CD8-positive, alpha-beta memory T cell (primary cell): ENCODE data around the gene ELF5. TPM values are rescaled to one million over a fixed set of nuclear protein-coding genes. Genes with fewer than 3 reads are reported as not detected.

Experiments
- CTCF ChIA-PET: fragments of 350-600 bp; sonication (Branson Sonifier 250); formaldehyde crosslinking; loops from one replicate; lab custom pipeline; 2021; ENCODE audit warnings: antibody characterized with exemption; lab: Charles Lee
- POLR2A ChIA-PET: fragments of 350-600 bp; sonication (Branson Sonifier 250); formaldehyde crosslinking; loops from one replicate; lab custom pipeline; 2021; ENCODE audit warnings: antibody characterized with exemption; lab: Charles Lee
- DNase-seq, 5 donors: peaks; one replicate each; pipeline versions ENCODE4 v3.0.0 to v3.0.0-alpha.2; 2020 to 2022; ENCODE audit warnings: mixed read lengths in 1 of 5
- H3K27ac ChIP-seq: one replicate; pipeline ENCODE4 v1.7.0; 2013; ENCODE audit warnings: low read depth, mild to moderate bottlenecking, low read length, moderate library complexity
- H3K27me3 ChIP-seq: 2 replicates; pipeline ENCODE4 v1.7.0; 2013; ENCODE audit warnings: low read length, mild to moderate bottlenecking; ENCODE audit not compliant: insufficient read depth, poor library complexity, severe bottlenecking
- H3K36me3 ChIP-seq: 2 replicates; pipeline ENCODE4 v1.7.0; 2013; ENCODE audit warnings: mild to moderate bottlenecking, low read length, moderate library complexity; ENCODE audit not compliant: insufficient read depth
- H3K4me1 ChIP-seq: 2 replicates; pipeline ENCODE4 v1.7.0; 2013; ENCODE audit warnings: mild to moderate bottlenecking, low read length, moderate library complexity; ENCODE audit not compliant: insufficient read depth
- H3K4me3 ChIP-seq: 2 replicates; pipeline ENCODE4 v1.7.0; 2013; ENCODE audit warnings: mild to moderate bottlenecking, low read length
- H3K9me3 ChIP-seq: 2 replicates; pipeline ENCODE4 v1.7.0; 2013; ENCODE audit warnings: mild to moderate bottlenecking, low read length
- H3K27ac Mint-ChIP-seq, 8 donors: one replicate each; pipeline ENCODE4 v1.8.0; 2020 to 2021; ENCODE audit warnings: mixed read lengths in 8 of 8, mild to moderate bottlenecking in 6 of 8, inconsistent platforms in 3 of 8, moderate library complexity in 3 of 8
- H3K27me3 Mint-ChIP-seq, 2 donors: one replicate each; pipeline ENCODE4 v1.8.0; 2020 to 2021; ENCODE audit warnings: mixed read lengths in 2 of 2, mild to moderate bottlenecking in 1 of 2, moderate library complexity in 1 of 2
- H3K36me3 Mint-ChIP-seq, 3 donors: one replicate each; pipeline ENCODE4 v1.8.0; 2020 to 2021; ENCODE audit warnings: mixed read lengths in 3 of 3, inconsistent platforms in 1 of 3, mild to moderate bottlenecking in 1 of 3
- H3K4me1 Mint-ChIP-seq, 3 donors: one replicate each; pipeline ENCODE4 v1.8.0; 2020 to 2021; ENCODE audit warnings: mixed read lengths in 3 of 3, inconsistent platforms in 1 of 3, mild to moderate bottlenecking in 1 of 3
- H3K4me3 Mint-ChIP-seq, 7 donors: one replicate each; pipeline ENCODE4 v1.8.0; 2020 to 2021; ENCODE audit warnings: mixed read lengths in 7 of 7, mild to moderate bottlenecking in 6 of 7, moderate library complexity in 4 of 7, inconsistent platforms in 2 of 7
- H3K9me3 Mint-ChIP-seq, 5 donors: one replicate each; pipeline ENCODE4 v1.8.0; 2020 to 2022; ENCODE audit warnings: mixed read lengths in 5 of 5, mild to moderate bottlenecking in 3 of 5, moderate library complexity in 2 of 5, inconsistent platforms in 1 of 5
- polyA plus RNA-seq: library from polyadenylated mRNA; unstranded; fragments of 300-500 nt; fragmentation: Illumina TruSeq; gene quantifications from one replicate; pipeline ENCODE4 v1.2.3, GENCODE V29; 2021
- total RNA-seq, 2 experiments: library from RNA; stranded (reverse); gene quantifications; one replicate each; pipeline ENCODE4 v1.2.3, GENCODE V29; 2021

The ELF5 gene
- total and polyA plus RNA-seq, 3 experiments from 2014 or later: not detected

DNA sequence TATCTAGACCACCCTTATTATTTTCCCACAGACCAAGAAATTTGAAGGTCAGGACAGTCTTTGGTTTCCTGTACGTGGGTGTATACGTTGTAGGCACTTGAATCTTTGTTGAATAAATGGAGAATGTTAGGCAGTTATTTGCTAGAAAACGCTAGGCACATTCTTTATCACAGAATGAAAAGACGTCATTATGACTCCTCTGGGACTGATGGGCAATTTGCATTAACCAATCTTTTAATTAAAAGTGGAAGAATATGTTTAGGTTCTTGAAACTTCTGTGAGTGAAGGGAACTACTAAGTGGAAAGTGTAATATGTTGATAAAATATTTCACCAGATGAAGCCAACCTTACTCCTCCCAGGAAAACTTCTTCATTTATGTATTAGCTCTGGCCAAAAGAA, 69.2 kb downstream of the ELF5 start:
- no peaks in the 10 kb centered on the region for H3K9me3 ChIP-seq
- POLR2A ChIA-PET: no interaction called here
- H3K4me1 Mint-ChIP-seq: peaks cover 58 to 84% (median 82%) of the 10 kb centered on the region in 3 donors
- H3K36me3 Mint-ChIP-seq: peaks cover 0 to 7% (median 2%) of the 10 kb centered on the region in 3 donors
- CTCF ChIA-PET: interaction anchor here (1.5 kb wide), 2 partner anchors 15 to 270 kb away, joined by 3 to 5 read pairs; no protein-coding TSS in a partner anchor
- H3K4me3 ChIP-seq: no peak overlapping the region
- no peaks in the 10 kb centered on the region for H3K27me3 ChIP-seq
- H3K9me3 Mint-ChIP-seq: no peaks in the 10 kb centered on the region
- peaks cover 0 to 1% of the 10 kb centered on the region in 2 donors for H3K27me3 Mint-ChIP-seq
- H3K36me3 ChIP-seq: no peaks in the 10 kb centered on the region
- no peak for DNase-seq
- peaks cover 22% of the 10 kb centered on the region for H3K4me1 ChIP-seq
- no peak overlapping the region for H3K27ac ChIP-seq
- no peak overlapping the region for H3K4me3 Mint-ChIP-seq
- peak overlapping the region in 1 of 8 donors; percentile 50 for H3K27ac Mint-ChIP-seq

DNA sequence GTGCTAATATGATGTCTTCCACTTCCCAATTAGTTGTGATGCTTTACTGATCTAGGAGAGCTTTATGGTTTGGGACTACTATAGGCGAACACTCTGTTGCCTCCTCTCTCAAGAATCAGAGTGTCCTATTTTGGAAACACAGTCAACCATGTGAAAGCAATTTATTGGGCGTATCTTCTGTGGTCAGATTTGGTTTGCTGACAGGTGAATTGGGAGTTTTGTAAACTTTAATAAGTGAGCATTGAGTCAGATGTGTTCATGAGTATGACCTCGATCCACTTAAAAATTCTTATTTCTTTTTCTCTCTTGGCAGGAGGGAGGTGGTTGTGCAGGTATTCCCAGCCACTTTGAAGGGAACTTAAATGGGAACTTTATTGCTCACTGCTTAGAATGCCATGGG, 70.5 kb downstream of the ELF5 start:
- ChIA-PET POLR2A (no interaction called here), CTCF (no interaction called here)
- Mint-ChIP-seq H3K4me3 (no peak overlapping the region), H3K9me3 (no peaks in the 10 kb centered on the region), H3K27me3 (peaks cover 0 to 5% of the 10 kb centered on the region in 2 donors), H3K27ac (no peak overlapping the region), H3K4me1 (peaks cover 54 to 84% (median 81%) of the 10 kb centered on the region in 3 donors), H3K36me3 (peaks cover 0 to 12% (median 2%) of the 10 kb centered on the region in 3 donors)
- H3K4me3 ChIP-seq: no peak overlapping the region
- H3K36me3 ChIP-seq: no peaks in the 10 kb centered on the region
- no peak for DNase-seq
- no peaks in the 10 kb centered on the region for H3K9me3 ChIP-seq
- peaks cover 15% of the 10 kb centered on the region for H3K4me1 ChIP-seq
- no peak overlapping the region for H3K27ac ChIP-seq
- no peaks in the 10 kb centered on the region for H3K27me3 ChIP-seq

DNA sequence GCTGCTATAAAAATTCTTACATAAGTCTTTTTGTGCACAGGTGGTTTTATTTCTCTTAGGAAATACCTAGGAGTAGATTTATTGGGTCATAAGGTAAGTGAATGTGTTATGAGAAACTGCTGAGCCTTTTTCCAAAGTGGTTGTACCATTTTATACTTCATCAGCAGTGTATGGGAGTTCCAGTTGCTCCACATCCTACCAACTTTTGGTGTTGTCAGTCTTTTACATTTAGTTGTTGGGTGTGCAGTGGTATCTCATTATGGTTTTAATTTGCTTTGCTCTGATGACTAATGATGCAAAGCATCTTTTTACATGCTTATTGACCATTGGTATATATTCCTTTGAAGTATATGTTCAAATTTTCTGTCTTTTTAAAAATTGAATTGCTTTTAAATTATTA, 71.8 kb downstream of the ELF5 start:
- POLR2A ChIA-PET: no interaction called here
- Mint-ChIP-seq H3K27me3 (peaks cover 0 to 5% of the 10 kb centered on the region in 2 donors), H3K4me1 (peaks cover 47 to 78% (median 74%) of the 10 kb centered on the region in 3 donors), H3K4me3 (no peak overlapping the region), H3K9me3 (no peaks in the 10 kb centered on the region), H3K27ac (no peak overlapping the region), H3K36me3 (peaks cover 0 to 11% (median 0%) of the 10 kb centered on the region in 3 donors)
- Histone ChIP-seq H3K9me3 (no peaks in the 10 kb centered on the region), H3K4me3 (no peak overlapping the region), H3K27me3 (no peaks in the 10 kb centered on the region), H3K4me1 (peaks cover 18% of the 10 kb centered on the region), H3K36me3 (no peaks in the 10 kb centered on the region), H3K27ac (no peak overlapping the region)
- DNase-seq: no peak
- CTCF ChIA-PET: no interaction called here

DNA sequence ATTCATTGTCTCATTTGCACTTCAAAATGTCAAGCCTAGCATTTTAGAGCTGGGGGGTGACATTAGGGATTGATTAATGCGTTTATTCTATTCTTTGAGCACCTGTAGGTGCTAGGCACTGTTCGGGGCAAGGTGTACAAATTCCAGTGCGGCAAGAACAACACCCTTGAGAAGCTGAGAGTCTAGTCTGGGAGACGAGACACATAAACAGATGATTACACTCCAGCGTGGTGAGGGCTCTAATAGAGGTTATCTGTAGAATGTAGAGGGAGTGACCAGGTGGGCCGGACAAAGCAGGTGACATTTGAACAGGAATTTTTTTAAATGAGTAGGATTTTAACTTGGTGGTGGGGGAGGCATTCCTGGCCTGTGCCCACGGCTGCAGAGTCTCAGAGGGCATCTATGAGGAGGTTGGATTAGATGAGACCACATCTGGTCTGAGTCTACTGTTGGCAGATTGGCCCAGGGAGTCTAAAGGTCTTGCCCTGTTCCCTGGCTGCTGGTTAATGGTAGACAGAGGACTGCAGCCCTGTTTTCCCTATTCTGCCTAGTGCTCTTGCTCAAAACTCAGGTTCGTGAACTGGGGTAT, 73.9 kb downstream of the ELF5 start:
- Histone ChIP-seq H3K4me1 (peaks cover 18% of the 10 kb centered on the region), H3K27ac (peak overlapping the region; percentile 75), H3K4me3 (peak overlapping the region; percentile 77), H3K36me3 (no peaks in the 10 kb centered on the region), H3K9me3 (no peaks in the 10 kb centered on the region), H3K27me3 (no peaks in the 10 kb centered on the region)
- Mint-ChIP-seq H3K27ac (peak overlapping the region; percentile 81 to 97 (median 93)), H3K4me3 (peak overlapping the region; percentile 95 to 99 (median 97)), H3K27me3 (peaks cover 0 to 5% of the 10 kb centered on the region in 2 donors), H3K36me3 (peaks cover 0 to 11% (median 0%) of the 10 kb centered on the region in 3 donors), H3K4me1 (peaks cover 38 to 61% (median 58%) of the 10 kb centered on the region in 3 donors), H3K9me3 (no peaks in the 10 kb centered on the region)
- ChIA-PET CTCF (interaction anchor here (1.8 kb wide), 1 partner anchor 12 kb away, joined by 4 read pairs; no protein-coding TSS in a partner anchor), POLR2A (no interaction called here)
- DNase-seq: no peak

DNA sequence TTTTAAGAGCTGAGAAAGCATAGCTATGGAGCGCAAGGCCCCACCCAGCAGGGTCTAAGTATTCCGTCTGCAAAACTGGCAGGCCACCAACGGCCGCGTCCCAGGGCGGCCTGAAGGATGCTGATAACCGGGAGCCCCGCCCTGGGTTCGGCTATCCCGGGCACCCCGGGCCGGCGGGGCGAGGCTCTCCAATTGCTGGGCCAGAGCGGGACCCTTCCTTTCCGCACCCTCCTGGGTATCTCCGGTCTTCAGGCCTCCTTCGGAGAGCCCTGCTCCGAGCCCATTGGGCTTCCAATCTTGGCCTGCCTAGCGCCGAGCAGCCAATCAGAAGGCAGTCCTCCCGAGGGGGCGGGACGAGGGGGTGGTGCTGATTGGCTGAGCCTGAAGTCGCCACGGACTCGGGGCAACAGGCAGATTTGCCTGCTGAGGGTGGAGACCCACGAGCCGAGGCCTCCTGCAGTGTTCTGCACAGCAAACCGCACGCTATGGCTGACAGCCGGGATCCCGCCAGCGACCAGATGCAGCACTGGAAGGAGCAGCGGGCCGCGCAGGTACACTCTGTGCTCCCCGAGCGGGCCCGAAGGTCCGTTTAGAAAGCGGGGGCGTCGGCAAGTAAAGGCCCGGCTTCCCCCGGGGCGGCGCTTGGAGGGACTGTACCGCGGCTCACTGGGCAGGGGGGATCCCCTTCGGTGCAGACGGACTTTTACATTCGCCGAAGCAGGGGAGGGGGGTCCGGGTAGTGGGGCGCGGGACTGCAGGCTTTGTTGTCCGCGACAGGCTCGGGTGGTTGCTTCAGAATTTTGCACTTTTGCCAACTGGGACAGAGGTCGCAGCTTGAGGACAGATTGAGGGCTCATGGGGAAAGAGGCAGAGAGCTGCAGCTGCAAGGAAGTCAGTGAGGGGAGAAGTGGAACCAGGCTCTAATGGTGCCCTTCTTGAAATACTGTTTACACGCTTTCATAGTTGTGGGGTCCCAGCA, 74.8 kb downstream of the ELF5 start, which contains the start of gene CAT:
TSS of gene CAT (plus strand) at position 406 of the 979 bp plus-strand sequence. CDS start at position 486, 80 bp downstream.
- H3K9me3 Mint-ChIP-seq: no peaks in the 10 kb centered on the region
- Histone ChIP-seq H3K4me3 (peak within 1 kb of the TSS; percentile 77), H3K9me3 (no peaks in the 10 kb centered on the region), H3K4me1 (peaks cover 18% of the 10 kb centered on the region), H3K36me3 (no peaks in the 10 kb centered on the region), H3K27me3 (no peaks in the 10 kb centered on the region), H3K27ac (peak within 1 kb of the TSS; percentile 75)
- H3K4me1 Mint-ChIP-seq: peaks cover 32 to 52% (median 49%) of the 10 kb centered on the region in 3 donors
- H3K27me3 Mint-ChIP-seq: peaks cover 0 to 5% of the 10 kb centered on the region in 2 donors
- ChIA-PET CTCF (interaction anchor here (1.8 kb wide), 1 partner anchor 13 kb away, joined by 4 read pairs; no protein-coding TSS in a partner anchor), POLR2A (interaction anchor here (0.7 kb wide), 1 partner anchor 477 kb away, joined by 4 read pairs; no protein-coding TSS in a partner anchor)
- H3K36me3 Mint-ChIP-seq: peaks cover 0 to 11% (median 0%) of the 10 kb centered on the region in 3 donors
- peak within 1 kb of the TSS; percentile 95 to 99 (median 97) for H3K4me3 Mint-ChIP-seq
- peak within 1 kb of the TSS; percentile 81 to 97 (median 93) for H3K27ac Mint-ChIP-seq
- peak; percentile 94 to 98 (median 97) for DNase-seq

DNA sequence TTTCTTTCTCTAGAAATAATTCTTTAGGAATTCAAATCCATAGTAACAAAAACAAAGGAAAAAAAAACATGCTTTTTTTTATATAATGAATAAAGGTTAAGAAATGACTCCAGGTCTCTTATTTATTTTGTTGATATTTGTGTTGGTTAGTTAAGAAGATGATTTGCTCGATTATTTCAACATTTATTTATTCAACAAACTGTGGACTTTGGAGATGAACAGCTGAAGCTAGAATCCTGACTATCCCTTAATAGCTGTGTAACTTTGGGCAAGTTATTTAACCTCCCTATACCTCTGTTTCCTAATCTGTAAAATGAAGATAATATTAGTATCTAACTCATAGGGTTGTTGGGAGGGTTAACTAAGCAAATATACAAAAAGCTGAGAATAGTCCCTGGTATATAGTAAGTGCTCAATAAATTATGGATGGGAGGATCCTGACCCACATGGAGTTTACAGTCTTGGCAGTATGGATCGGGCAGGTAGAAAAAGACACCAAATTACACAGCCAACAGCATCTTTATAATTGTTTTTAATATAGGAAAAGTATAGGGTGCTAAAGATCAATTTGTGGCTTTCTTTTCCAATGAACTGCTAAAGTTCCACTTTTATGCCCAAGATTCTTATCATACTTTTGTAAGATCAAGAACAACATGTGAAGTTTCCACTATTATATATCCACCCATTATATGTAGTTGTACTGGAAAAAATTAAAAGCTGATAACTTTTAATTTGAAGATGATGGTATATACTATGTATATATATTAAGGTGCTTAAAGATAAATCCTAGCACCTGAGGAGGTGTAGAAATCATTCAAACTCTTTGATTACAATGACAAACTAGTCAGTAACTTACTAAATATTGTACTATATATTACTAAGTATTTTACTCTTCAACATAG, 76.1 kb downstream of the ELF5 start:
- ChIA-PET CTCF (no interaction called here), POLR2A (interaction anchor here (0.5 to 0.7 kb wide), 2 partner anchors 478 to 1276 kb away, joined by 4 read pairs; partner anchors contain the start of gene CSTF3)
- peaks cover 18% of the 10 kb centered on the region for H3K4me1 ChIP-seq
- no peaks in the 10 kb centered on the region for H3K36me3 ChIP-seq
- H3K4me3 ChIP-seq: no peak overlapping the region
- peak overlapping the region in 3 of 7 donors; percentile 6 to 97 (median 96) for H3K4me3 Mint-ChIP-seq
- H3K9me3 ChIP-seq: no peaks in the 10 kb centered on the region
- peaks cover 3 to 5% of the 10 kb centered on the region in 2 donors for H3K27me3 Mint-ChIP-seq
- no peaks in the 10 kb centered on the region for H3K27me3 ChIP-seq
- H3K36me3 Mint-ChIP-seq: peaks cover 0 to 11% (median 0%) of the 10 kb centered on the region in 3 donors
- H3K9me3 Mint-ChIP-seq: no peaks in the 10 kb centered on the region
- no peak for DNase-seq
- peak overlapping the region in 2 of 8 donors; percentile 14 to 90 for H3K27ac Mint-ChIP-seq
- peaks cover 24 to 39% (median 37%) of the 10 kb centered on the region in 3 donors for H3K4me1 Mint-ChIP-seq
- no peak overlapping the region for H3K27ac ChIP-seq

DNA sequence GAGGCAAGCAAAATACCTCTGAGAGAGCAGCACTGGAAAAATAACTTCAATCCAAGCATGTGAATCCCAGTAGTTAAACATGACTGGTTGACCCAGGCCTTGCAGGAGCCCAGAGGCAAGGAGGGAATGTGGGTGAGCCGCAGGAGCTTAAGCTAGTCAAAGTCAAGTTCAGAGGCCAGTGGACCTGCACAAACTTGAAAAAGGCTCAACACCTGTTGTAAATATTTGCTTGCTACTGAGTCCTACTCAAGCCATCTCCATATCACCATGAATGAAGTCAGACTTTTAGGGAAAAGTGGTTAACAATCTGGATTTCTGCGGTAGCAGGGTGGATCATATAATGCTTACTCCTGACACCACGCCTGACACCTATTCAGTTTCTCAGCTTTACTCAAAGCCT, 79.7 kb downstream of the ELF5 start:
- H3K27me3 Mint-ChIP-seq: peaks cover 2 to 3% of the 10 kb centered on the region in 2 donors
- H3K4me3 ChIP-seq: no peak overlapping the region
- H3K4me1 ChIP-seq: peaks cover 8% of the 10 kb centered on the region
- H3K27ac Mint-ChIP-seq: no peak overlapping the region
- no peak for DNase-seq
- H3K4me3 Mint-ChIP-seq: no peak overlapping the region
- ChIA-PET POLR2A (no interaction called here), CTCF (no interaction called here)
- H3K36me3 Mint-ChIP-seq: peaks cover 0 to 5% (median 1%) of the 10 kb centered on the region in 3 donors
- no peaks in the 10 kb centered on the region for H3K36me3 ChIP-seq
- no peaks in the 10 kb centered on the region for H3K9me3 Mint-ChIP-seq
- no peaks in the 10 kb centered on the region for H3K9me3 ChIP-seq
- no peaks in the 10 kb centered on the region for H3K27me3 ChIP-seq
- H3K4me1 Mint-ChIP-seq: peaks cover 6 to 17% (median 10%) of the 10 kb centered on the region in 3 donors
- H3K27ac ChIP-seq: no peak overlapping the region
